Pulmonary artery endothelial cell (primary cell): ENCODE results near the gene MS4A18. TPM values are rescaled to one million over a fixed set of nuclear protein-coding genes. Genes with fewer than 3 reads are reported as not detected.

ENCODE experiments used
- DNase-seq: peaks from one replicate; pipeline ENCODE4 v3.0.0-alpha.2; 2011; ENCODE audit warnings: low read depth, low spot score
- total RNA-seq: library from RNA; depleted of rRNA; stranded (reverse); fragments of >200 nt; gene quantifications from 2 replicates; pipeline ENCODE4 v1.2.3, GENCODE V29; 2014

The MS4A18 gene
- total RNA-seq, 1 donor from 2014 or later: not detected

DNA sequence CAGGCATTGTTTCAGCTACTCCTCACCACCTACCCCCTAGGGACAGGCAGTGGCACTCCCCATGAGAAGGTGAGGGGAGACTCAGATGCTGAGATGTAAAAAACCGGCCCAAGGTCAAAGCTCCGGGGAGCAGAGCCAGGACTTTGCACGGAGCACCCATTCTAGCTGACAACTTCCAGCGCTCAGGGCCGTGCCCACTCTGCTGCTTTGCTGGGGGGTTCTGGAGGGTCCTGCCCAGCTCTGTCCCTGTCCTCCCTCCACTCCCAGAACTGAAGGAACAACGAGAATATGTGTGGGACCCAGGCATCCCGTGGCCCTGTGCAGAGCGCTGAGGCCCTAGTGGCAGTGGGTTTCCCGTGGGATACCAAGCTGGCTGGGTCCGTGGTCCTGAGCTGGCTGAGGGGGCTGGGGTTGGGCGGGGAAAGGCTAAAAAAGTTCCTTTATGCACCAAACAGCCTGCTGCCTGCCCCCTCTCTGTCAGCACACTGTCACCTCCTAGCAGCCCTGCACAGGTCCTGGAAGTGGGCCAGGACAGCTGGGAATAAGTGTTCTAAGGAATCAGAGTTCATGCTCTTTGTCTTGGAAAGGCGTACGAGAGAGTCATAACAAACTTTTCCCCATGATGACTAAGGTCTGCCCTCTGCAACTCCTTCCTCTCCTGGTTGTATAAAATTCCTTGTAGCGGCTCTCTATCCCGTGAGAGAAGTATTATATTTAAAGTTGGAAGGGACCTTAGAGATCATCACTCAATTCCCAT, 62.5 kb downstream of the MS4A18 start:
- peak; percentile 92 for DNase-seq

GRCh38 chr11:60788401-60789125, 64.0 kb downstream of the MS4A18 start:
- peak; percentile 49 for DNase-seq

GRCh38 chr11:60790726-60791125, 66.2 kb downstream of the MS4A18 start:
- DNase-seq: no peak

- DNase-seq: no peak
These were observed 66.8 kb downstream of the MS4A18 start for GRCh38 chr11:60791153-60791933.

DNA sequence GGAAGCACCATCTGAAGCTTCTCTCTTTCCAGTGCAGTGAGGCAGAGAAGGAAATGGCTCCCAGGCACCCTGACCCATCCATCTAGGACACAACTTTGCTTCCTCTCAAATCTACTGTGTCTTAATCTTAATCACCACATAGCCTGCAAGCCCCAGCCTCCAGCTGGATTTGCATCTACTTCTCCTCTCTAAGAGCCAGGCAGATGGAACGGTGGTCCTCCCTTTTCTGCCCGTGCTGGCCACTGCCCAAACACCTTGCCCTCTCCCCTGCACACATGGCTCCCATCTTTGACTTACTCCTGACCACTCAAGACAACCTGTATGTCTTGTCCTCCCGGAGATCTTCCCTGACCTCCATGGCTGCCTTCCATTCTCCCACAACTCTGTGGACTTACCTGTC, 68.0 kb downstream of the MS4A18 start:
- DNase-seq: no peak

Other genes with a start within 250 kb of the MS4A18 start
- not detected in 2 replicates for gene MS4A12, start 231.9 kb upstream of the MS4A18 start, total RNA-seq
- gene MS4A13, start 209.3 kb upstream of the MS4A18 start, total RNA-seq: not detected in 2 replicates
- not detected in 2 replicates for gene MS4A8, start 25.1 kb upstream of the MS4A18 start, total RNA-seq
- gene MS4A15, start 32.1 kb downstream of the MS4A18 start, total RNA-seq: not detected in 2 replicates
- gene MS4A10, start 60.6 kb downstream of the MS4A18 start, total RNA-seq: not detected in 2 replicates
- gene CCDC86, start 117.4 kb downstream of the MS4A18 start, total RNA-seq: 23.9 and 33.9 TPM in 2 replicates
- under 0.01 and 0.04 TPM in 2 replicates for gene PTGDR2, start 131.2 kb downstream of the MS4A18 start, total RNA-seq
- not detected in 2 replicates for gene ZP1, start 142.8 kb downstream of the MS4A18 start, total RNA-seq
- 71.9 and 78.7 TPM in 2 replicates for gene PRPF19, start 181.9 kb downstream of the MS4A18 start, total RNA-seq
- gene TMEM109, start 189.4 kb downstream of the MS4A18 start, total RNA-seq: 70.9 and 95.5 TPM in 2 replicates
- gene TMEM132A, start 199.7 kb downstream of the MS4A18 start, total RNA-seq: 55.7 and 62.6 TPM in 2 replicates
- gene SLC15A3, start 227.5 kb downstream of the MS4A18 start, total RNA-seq: 6.6 and 8.7 TPM in 2 replicates
- gene CD6, start 247.0 kb downstream of the MS4A18 start, total RNA-seq: not detected in 2 replicates